NCI-H226 (cell line): Measurements from ENCODE around the gene B3GNT5.

ENCODE experiments used
- DNase-seq: peaks from one replicate; pipeline ENCODE4 v3.0.0-alpha.2; 2015

B3GNT5 gene

GRCh38 chr3:183230826-183231225, 22.2 kb upstream of the B3GNT5 start:
- DNase-seq, result no peak

GRCh38 chr3:183233966-183234365, 19.1 kb upstream of the B3GNT5 start:
- DNase-seq, result no peak

- no peak for DNase-seq
Measured at GRCh38 chr3:183239046-183239445, 14.0 kb upstream of the B3GNT5 start.

GRCh38 chr3:183242431-183242830, 10.6 kb upstream of the B3GNT5 start:
- no peak for DNase-seq

GRCh38 chr3:183244219-183244618, 8.8 kb upstream of the B3GNT5 start:
- peak; percentile 95 for DNase-seq

GRCh38 chr3:183244981-183245476, 8.0 kb upstream of the B3GNT5 start:
- DNase-seq, result peak; percentile 16

GRCh38 chr3:183247011-183247589, 6.0 kb upstream of the B3GNT5 start:
- DNase-seq, result peak; percentile 80

GRCh38 chr3:183249006-183249718, 3.9 kb upstream of the B3GNT5 start:
- DNase-seq, result no peak

GRCh38 chr3:183252118-183252782, 803 bp upstream of the B3GNT5 start:
- DNase-seq, result no peak

- DNase-seq, result peak; percentile 31
Measured at GRCh38 chr3:183253528-183254486, 754 bp downstream of the B3GNT5 start.

- no peak for DNase-seq
Measured at GRCh38 chr3:183254487-183255347, 1.7 kb downstream of the B3GNT5 start.

- DNase-seq, result peak; percentile 87
Measured at GRCh38 chr3:183255348-183255730, 2.3 kb downstream of the B3GNT5 start.

GRCh38 chr3:183259087-183259486, 6.0 kb downstream of the B3GNT5 start:
- no peak for DNase-seq

GRCh38 chr3:183259621-183260020, 6.6 kb downstream of the B3GNT5 start:
- no peak for DNase-seq

GRCh38 chr3:183260167-183260904, 7.3 kb downstream of the B3GNT5 start:
- no peak for DNase-seq

- DNase-seq, result no peak
Measured at GRCh38 chr3:183261151-183261724, 8.2 kb downstream of the B3GNT5 start.

GRCh38 chr3:183262875-183263378, 9.9 kb downstream of the B3GNT5 start:
- no peak for DNase-seq

GRCh38 chr3:183264268-183264667, 11.2 kb downstream of the B3GNT5 start:
- no peak for DNase-seq

GRCh38 chr3:183265157-183265642, 12.1 kb downstream of the B3GNT5 start:
- DNase-seq, result no peak

GRCh38 chr3:183265834-183266417, 12.9 kb downstream of the B3GNT5 start:
- peak; percentile 83 for DNase-seq
